GM21390 (cell line): ENCODE measurements around the gene ADAMTS19.
"Not testable (repeated sequence)": the region's sequence is repeated elsewhere in the genome, so short reads cannot be mapped to it uniquely, and the experiment has no call there.

Experiments used
- ATAC-seq: cut with Tn5 transposase; IDR thresholded peaks from one replicate; pipeline ENCODE4 v1.9.1; 2021; ENCODE audit not compliant: unreplicated experiment

ADAMTS19 gene

DNA sequence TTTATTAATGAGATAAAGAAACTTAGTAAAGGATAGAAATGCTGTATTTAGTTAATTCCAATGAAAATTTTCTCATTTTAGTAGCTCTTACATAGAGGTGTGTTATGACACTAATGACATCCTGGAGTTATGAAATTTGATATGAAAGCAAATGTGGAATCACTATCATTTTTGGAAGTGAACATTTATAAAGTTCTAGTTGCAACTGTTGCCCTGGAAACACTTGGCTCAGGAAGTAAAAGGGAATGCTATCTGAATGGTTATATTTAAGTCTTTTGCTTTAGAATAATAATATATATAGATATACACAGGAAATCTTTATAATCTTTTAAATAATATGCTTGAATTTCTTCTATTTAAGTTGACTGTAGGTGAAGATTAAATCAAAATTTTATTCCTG lies 16.7 kb downstream of the ADAMTS19 start:
- no peak for ATAC-seq

DNA sequence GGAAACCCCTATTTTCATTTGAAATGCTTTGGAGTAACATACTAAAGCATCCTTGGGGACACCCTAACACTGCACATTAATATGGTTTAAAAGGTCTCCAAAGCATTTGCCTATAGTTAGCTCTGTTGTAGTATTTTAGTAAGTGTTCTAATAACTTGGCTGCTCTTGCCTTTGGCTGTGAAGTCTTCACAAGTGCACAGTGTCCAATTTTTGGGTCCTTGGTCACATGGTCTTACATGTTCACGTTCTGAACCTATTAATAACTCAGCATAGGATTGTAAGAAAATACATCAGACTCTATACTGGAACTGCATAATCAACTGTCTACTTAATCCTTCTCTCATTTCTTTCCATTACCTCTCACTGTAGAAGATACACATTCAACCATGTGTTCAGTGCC lies 17.4 kb downstream of the ADAMTS19 start:
- ATAC-seq: no peak

DNA sequence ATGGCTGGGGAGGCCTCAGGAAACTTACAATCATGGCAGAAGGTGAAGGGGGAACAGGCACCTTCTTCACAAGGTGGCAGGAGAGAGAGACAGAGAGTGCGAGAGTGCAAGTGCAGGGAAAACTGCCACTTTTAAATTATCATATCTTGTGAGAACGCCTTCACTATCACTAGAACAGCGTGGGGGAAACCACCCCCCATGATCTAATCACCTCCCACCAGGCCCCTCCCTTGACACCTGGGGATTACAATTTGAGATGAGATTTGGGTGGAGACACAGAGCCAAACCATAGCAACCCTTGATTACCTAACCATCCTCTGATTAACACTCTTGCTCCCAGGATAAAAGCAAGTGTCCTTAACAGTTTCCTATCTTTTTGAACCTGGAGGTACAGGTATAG lies 21.1 kb downstream of the ADAMTS19 start:
- ATAC-seq: no peak

DNA sequence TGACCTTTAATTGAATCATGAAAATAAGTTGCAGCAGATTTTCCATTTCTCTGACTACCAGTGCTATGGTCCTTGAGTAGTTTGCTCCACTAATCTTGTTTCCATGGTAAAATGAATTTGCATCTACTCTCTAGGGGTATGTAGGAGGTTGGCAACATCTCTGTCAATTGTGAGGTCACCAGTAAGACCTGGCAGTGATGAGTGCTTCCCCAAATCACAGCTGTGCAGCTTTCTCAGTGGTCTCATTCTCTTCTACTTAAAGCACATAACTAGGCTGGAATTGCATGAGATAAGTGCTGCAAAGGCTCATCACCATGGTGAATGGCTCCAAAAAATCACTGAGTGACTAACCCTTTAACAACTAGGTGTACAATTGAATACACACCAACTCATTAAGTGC lies 36.3 kb downstream of the ADAMTS19 start:
- ATAC-seq: no peak

DNA sequence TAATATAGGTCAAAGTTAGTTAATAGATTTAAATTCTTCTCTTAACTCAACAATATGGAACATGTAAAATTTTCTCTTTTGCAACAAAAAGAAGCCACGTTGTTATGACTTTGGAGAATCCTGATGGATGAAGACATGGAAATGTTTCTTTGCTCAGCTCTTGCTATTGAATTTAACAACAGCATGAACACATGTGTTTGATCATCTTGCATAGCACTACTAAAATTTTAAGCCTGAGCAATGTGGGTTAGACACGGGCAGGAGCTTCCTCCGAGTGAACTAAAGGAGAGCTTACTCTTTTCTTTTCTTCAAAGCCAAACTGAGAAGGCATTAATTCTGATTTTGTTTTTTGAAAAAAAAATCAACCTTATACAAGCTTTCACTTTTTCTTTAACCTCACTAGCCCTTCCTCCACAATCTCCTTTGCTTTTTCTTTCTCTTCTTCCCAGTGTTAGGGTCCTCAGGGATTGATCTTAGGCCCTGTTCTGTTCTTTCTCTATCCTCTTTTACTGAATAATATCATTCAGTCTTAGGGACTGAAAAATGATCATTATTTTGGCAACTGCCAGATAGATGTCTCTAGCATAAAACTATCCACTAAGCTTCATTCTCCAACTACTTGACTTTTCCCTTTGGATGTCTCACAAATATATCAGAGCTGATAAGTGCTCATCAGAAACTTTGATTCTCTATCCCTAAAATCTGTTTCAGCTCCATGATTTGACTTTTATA lies 36.9 kb downstream of the ADAMTS19 start:
- no peak for ATAC-seq

DNA sequence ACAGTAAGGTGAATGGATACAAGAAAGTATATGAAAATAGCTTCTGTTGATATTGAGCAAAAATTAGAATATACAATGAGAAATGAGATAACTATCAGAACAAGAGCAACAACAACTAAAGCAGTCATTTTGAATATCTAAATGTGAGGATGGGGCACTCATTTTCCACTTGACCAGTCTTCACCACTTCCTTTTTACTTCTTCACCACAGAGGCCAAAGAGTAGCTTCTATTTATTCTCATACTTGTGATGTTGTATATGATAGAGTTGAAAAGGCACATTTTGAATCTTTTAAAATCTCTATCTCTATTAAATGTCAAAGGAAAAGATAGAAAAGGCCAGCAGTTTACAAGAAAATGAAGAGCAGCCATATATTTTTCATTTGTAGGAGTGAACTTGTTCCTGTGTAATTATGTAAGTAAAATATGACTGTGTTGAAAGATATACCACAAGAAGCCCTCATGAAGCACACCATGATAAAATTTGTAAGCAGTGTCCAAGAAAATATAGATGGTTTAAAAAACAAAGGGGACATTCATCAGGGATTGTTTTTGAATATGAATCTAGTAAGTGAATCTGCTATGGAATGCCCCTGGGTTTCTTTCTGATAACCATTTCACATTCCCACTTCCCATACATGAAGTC lies 39.2 kb downstream of the ADAMTS19 start:
- peak; percentile 54 for ATAC-seq

DNA sequence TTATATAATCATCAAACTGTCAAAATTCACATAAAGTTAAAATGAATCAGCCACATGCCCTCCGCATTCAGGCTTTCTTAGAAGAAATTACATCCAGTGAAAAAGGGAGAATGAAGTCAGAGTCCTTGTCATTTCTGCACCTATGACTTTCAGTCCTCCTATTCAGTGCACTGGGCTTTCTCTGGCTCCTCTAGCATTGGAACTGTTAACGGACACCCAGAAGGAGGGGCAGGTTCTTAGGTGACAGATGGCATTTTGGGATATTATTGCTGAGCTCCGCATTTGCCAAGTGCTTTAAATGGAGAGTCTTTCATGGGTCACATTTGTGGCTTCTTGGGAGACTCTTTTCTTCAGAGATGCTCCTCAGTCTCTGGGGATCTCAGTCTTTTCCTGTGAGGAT lies 40.0 kb downstream of the ADAMTS19 start:
- ATAC-seq: no peak

DNA sequence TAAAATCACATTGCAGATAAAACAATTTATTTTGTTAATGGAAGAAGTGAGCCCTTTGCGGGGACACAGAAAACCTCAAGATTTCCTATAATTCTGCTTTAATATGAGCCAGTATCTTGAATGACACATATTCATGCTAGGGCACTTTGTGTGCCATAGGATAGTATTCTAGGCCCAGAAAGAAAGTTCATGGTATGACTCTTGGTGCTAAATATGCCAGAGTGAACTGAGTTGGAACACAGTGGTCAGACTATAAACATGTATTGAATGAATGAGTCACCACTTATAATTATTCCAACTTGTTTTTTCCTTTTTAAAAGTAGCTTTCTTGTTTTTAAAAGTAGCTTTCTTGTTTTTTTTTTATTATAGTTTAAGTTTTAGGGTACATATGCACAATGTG lies 46.0 kb downstream of the ADAMTS19 start:
- ATAC-seq: no peak

DNA sequence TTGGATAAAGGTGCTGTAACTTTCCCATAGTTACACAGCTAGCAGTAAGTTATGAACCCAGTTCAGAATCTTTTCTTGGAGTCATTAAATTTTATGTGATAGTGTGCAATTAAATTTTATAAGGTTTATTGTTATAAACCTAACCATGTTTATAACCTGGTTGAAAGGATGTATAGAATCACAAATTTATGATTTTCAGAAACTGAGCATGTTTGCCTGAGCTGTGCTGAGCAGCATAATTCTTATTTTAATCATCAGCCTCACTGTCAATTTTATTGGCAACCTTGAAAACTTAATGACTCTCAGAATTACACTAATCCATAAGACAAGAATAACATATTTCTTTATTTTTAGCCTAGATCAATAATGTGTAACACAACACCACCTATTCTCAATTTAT lies 46.9 kb downstream of the ADAMTS19 start:
- no peak for ATAC-seq

DNA sequence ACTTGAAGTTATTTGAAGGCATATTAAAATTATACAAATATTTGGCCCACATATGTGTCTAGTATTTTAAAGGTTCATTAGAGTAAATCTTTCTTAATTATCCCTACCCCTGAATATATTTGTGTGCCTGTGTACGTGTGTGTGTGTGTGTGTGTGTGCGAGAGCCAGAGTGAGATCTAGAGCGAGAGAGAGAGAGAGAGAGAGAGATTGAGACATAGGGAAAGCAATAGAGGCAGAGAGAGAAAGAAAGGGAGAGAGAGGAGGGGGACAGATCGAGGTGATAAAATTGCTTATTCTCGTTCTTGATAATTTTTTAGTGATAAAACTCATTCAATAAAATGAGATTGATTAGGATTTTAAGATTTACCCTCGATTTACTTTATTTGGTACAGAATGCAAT lies 47.4 kb downstream of the ADAMTS19 start:
- ATAC-seq: no peak

DNA sequence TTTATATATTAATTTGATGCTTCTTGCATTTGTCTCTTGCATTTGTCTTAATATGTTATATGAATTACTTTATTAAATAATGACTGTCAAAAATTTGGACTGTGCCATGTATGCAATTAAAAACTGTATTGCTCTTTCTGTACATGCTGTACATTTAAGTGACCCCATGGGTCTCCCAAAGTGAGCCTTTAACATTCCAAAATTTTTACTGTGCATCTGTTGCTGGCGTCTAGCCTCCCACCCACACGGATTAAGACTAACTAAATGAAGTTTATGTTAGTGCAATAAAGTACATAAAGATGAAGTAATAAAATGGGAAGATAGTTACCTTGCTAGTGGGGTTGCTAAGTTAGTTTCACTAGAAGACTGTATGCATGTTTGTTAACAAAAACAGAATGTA lies 48.5 kb downstream of the ADAMTS19 start:
- no peak for ATAC-seq

DNA sequence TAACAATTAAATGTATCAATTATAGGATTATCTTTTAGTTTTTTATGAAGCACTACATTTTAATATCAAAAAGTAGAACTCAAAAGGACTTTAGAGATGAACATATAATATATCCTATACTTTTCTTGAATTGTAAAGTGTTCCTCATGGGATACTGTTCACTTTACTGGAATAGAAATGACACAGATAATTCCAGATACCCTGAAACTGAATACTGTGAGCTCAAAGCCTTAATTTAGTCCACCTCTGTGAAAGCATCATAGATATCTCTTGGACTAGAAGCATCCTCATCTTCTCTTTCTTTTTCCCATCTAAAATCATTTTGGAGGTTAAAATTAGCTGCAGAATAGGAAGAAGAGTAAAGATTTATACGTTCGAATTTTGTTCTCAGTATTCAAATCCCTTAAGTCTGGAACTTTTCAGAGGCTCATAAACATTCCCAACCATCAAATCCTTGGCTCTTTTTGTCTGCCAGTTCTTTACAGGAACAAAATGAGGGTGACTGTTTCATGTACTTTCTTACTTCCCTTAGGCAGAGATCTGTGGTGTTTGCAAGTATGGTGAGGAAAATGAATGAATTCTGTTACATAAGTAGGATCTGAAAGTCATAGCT lies 49.4 kb downstream of the ADAMTS19 start:
- no peak for ATAC-seq

DNA sequence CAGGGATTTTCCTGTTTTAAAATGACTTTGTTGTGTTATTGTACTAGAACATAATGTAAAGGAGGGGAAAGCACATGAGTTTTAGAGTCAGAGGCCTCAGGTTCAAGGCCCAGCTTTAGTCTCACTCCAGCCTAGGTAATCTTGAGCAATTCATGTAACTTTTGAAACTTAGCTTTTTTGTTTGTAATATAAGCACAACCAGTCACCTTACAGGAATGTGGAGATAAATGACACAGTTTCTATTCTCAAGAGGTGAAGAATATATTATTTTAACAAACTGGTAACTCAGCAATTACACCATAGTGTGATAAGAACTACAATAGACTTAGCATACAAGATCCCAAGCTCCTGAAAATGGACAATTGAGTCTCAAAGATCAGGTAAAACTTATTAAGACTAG lies 51.2 kb downstream of the ADAMTS19 start:
- no peak for ATAC-seq

DNA sequence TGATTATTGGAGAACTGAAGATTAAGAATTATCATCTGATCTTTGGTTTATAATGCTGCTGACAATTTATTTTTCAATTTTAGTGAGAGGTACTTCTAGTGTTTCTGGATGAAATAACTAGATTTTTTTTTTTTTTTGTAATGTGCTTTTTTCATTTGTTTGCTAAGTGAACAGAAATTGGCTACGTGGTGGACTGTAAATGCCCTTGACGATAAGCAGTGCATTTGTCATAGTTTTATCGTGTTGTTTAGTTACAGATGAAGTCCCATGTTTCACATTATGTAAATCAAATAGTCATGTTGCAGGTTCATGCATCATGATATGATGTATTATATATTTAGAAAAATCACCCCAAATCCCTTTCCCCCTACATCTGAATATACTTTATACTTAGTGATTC lies 81.0 kb downstream of the ADAMTS19 start:
- no peak for ATAC-seq

DNA sequence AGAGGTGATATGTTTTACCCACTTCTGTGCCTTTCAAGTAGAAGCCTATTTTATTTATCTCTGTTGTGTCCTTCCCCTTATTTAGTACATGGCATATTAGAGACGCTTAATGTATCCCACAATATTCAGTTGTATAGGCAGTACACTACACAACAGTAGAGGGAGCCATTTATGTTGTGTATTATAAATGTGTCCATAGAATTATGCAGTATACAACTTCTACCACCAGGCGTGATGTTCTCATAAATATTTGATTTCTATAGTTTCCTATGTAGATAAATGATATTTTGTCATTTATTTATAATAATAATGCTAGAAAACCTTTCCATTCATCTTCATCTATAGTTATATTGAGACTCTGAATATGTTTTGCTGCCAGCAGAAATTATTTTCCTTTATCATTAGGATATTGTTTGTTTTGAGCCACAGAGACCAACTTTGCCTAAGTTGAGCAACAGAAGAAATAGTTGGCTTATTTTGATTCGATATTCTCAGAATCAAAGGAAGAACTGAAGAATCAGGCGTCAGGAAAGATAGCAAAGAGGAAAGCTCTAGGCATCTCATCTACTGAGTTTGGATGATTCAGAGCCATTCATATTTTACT lies 81.7 kb downstream of the ADAMTS19 start:
- ATAC-seq: no peak

DNA sequence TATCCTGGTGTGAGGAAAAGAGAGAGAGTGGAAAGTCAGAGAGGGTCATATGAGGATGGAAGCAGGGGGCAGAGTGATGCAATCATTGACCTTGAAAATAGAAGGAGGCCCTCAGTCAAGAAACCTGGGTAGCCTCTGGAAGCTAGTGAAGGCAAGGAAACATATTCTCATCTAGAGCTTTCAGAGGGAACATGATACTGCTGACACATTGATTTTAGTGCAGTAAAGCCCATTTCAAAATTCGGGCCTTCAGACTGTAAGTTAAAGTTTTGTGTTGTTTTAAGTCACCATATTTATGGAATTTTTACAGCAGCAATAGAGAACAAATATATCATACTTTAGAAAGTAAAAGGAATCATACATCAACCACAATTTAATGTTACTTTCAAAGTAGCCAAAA lies 87.0 kb downstream of the ADAMTS19 start:
- ATAC-seq: no peak

DNA sequence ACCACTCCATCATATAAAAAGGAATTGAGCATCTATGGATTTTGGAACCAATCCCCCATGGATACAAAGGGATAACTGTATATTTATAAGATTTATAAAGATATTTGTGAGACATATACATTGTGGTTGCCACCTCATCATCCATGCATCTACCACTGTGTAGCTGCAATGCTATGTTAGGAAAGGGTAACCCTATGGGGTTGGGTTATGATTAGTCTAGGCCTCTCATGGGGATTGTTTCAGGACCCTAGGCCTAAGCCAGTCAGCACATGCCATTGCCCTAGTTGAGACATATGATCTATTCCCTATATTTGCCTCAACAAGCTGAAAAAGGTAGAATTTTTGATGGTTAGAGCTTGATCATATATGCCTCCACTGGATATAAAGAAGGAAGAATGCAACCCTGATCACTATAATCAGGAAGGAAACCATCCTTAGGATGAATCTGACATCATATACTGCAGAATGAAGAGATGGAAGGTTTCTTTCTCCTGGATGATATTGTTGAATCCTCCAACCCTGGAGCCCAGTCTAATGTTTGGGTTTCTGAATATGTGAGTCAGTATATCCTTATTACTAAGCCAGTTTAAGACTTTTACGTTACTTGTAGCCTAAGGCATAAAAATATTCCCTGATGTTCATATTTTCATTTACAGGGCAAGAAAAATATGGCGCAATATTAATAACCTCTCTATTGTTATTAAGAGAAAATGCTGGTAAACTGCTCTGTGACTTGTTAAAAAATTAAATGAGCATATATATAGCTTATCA lies 94.2 kb downstream of the ADAMTS19 start:
- no peak for ATAC-seq

DNA sequence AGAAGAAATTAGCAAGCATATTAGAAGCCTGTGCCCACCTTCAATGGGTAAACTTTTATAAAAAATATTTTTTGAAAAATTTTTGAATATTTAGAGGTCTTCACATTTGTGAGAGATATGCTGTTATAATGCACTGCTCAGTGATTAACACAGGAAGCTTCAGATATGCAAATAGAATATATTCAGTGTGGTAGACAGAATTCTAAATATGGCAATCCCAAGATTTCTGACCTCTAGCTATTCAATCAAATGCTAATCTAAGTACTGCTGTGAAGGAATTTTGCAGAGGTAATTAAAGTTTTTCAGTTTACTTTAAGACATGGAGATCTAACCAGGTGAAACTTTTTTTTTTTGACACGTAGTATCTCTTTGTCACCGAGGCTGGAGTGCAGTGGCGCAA lies 103.5 kb downstream of the ADAMTS19 start:
- ATAC-seq: no peak

DNA sequence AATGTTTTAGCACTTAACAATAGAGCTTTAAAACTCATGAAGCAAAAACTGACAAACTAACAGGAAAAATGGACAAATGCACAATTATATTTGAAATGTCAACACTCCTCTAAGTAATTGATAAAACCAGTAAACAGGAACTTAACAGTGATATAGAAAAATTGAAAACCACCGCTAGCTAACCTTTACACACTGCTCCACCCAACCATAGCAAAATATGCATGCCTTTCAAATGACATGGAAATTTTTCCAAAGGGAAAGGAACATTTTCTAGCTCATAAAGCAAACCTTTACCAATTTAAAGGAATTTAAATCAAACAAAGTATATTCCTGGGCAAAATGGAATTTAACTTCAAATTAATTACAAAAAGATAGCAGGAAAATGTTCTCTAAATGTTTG lies 109.2 kb downstream of the ADAMTS19 start:
- no peak for ATAC-seq

DNA sequence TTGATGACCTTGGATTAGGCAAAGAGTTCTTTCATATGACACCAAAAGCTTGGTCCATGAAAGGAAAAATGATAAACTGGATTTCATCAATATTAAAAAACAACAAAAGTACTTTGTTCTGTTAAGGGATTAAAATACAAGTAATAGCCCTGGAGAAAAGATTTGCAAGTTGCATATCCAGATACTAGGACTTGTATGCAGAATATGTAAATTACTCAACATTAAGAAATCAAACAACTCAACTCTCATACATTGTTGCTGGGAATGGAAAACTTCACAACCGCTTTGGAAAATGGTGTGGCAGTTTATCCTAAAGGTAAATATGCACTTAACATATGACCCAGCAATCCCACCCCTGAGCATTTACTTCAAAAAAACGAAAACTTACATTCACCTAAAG lies 112.0 kb downstream of the ADAMTS19 start:
- no peak for ATAC-seq

DNA sequence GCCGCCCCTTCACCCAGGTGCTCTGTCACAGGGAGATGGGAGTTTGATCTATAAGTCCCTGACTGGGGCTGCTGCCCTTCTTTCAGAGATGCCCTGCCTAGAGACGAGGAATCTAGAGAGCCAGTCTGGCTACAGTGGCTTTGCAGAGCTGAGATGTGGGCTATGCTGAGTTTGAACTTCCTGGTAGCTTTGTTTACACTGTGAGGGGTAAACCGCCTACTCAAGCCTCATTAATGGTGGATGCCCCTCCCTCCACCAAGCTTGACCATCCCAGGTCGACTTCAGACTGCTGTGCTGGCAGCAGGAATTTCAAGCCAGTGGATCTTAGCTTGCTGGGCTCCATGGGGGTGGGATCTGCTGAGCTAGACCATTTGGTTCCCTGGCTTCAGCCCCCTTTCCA lies 124.4 kb downstream of the ADAMTS19 start:
- ATAC-seq: not testable (repeated sequence)
